ENCODE results near the gene BLTP2.
"Not testable (repeated sequence)": the region's sequence is repeated elsewhere in the genome, so short reads cannot be mapped to it uniquely, and the experiment has no call there.

BLTP2 gene

DNA sequence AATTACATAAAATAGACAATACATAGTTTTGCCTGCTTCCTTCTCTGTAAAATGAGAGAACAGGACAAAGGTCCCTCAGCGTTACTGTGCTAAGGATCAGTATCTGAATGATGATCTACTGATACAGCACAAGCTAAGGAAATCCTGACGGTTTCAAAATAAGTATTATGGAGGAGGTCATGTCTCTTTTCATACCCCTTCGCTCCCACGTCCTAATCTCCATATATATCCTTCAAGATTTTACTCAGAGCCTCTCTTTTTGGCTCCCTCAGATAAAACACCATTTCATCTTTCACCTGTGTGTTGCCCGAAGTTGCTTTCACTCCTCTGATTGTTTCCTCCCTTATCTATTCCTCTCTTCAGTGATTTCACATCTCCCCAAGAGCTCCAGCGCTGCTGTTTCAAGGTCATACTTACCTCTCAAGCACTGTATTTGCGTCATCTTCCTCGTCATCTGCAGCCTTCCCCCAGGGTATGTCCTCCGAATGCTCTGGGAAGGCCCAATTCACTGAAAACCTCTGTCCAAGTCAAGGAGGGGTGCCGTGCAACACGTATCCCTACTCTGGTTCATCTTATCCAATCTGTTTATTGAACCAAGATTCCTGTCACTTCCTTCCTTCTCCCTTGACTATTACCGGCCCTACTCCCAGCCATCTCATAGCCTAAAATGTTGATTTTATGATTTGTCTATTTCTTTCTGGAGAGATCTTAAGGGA lies 1.2 kb upstream of the BLTP2 start:
- no peak for DNase-seq (ENCODE audit: low read depth, low spot score)

DNA sequence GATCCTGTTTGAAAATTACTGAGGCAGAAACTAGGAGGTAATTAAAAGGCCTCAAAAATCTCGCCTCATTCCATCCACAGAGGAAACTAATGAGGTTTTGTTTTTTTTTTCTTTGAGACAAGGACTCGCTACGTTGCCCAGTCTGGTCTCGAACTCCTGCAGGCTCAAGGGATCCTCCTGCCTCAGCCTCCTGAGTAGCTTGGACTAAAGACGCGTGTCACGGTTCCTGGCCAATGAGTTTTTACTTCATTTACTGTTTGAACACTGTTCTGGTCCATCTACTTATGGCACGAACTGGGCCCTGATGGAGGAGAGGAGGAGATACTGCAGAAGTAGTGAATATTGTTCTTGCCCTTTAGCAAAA lies 600 bp upstream of the BLTP2 start:
- no peak for DNase-seq (ENCODE audit: low read depth, low spot score)

DNA sequence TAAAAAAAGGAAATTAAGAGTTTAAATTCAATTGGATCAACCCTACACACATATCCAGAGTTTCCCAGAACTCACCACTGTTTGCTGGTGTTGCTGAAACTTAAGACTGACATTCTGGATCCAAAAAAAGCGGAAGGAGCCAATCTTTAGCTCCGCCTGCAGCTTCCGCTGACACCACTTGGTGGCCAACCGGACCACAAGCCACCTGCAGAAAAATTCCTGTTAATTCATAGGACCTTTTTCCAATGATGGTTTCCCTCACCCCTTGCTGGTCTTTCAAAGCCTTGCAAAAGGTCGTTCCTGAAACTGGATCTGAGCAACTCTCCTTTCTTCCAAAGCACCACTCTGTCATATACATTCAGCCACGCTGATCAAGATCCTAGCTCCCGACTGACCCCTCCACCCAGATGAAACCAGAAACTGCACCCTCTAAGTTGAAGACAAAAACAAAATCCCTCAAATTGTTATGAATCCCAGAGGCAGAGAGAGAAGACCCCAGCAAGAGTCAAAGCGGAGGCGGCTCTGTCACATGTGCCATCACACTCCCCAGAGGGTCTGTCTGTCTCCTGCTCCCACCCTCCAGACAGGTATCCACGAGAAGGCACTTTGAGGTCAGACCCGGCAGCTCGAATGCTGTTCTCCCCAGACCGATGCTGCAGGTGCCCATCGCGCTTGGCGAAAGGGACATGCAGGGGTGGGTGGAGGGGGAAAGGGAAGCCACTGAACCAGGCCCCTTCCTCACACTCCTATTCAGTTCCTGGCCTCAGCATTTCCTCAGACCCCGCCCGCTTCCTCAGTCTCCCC lies 773 bp downstream of the BLTP2 start:
- no peak for DNase-seq (ENCODE audit: low read depth, low spot score)

DNA sequence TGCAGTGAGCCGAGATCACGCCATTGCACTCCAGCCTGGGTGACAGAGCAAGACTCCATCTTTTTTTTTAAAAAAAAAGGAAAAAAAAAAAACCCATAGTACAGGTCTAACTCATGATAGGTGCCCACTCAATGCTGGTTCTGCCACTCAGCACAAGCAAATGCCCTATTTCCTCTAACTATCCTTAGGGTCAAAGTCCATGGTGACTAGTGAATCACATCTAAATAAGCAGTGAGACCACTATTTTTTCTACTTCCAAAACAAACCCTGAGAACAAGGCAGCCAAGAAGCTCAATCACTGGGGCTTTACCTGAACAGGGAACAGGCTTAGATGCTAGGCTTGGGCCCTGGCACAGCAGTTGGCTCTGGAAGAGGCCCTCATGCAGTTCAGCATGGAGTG lies 3.4 kb downstream of the BLTP2 start:
- no peak for DNase-seq (ENCODE audit: low read depth, low spot score)

DNA sequence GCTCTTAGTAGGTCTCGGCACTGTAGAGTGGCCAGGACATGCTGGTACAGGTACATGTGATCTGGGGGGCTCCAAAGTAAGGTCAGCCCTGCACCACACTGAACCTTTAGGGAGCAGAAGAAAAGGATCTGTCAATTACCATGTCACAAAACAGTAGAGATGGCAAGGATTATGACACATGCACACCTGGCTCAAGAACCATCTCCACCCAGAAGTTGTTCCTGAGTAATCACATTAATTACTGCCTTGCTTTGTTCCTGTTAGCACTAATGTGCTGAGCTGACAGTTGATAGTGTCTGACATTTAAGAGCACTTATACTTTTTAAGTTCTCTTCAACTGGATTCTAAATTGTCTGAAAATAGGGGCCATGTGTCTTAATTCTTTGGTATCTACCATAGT lies 9.5 kb downstream of the BLTP2 start:
- DNase-seq (ENCODE audit: low read depth, low spot score) = no peak

DNA sequence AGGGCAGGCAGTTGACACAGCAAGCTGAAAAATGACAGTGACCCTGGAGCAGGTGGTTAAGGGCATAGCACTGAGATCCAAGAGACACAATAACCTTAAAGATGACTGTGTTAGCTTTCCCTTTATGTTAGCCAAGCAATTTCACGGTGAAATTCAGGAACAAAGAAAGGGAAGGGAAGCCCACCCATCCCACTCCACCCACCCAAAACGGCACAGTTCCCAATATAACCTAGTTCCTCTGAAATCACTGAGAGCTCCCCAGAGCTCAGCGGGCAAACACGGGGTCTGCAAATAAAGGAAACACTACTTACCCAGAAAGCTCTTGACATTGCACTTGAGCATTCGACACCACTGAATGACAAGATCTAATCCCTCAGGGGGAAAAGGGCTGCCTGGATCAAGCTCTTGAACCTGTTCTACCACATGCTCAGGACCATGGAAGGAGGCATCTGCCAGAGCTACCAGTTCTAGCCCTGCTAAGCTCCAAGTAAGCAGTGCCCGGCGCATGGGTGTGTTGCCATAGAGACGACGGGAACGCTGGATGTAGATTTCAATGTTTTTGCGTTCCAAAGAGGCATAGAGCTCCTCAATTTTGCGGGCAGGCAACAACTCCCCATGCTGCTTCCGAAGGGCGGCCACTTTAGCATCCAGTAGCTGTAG lies 10.6 kb downstream of the BLTP2 start:
- DNase-seq (ENCODE audit: low read depth, low spot score) = no peak

DNA sequence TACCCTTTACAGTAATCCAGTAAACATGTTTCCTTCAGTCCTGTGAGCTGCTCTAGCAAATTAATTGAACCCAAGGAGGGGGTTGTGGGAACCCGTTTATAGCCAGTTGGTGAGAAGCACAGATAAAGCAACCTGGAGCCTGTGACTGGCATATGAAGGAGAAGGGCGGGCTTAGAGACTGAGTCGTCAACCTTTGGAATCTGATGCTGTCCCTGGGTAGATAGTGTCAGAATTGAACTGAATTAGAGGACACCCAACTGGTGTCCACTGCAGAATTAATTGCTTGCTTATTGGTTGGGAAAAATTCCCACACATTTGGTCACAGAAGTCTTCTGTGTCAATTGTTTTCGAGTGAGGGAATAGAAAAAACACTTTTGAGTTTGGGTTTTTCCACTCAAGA lies 18.1 kb downstream of the BLTP2 start:
- no peak for DNase-seq (ENCODE audit: low read depth, low spot score)

DNA sequence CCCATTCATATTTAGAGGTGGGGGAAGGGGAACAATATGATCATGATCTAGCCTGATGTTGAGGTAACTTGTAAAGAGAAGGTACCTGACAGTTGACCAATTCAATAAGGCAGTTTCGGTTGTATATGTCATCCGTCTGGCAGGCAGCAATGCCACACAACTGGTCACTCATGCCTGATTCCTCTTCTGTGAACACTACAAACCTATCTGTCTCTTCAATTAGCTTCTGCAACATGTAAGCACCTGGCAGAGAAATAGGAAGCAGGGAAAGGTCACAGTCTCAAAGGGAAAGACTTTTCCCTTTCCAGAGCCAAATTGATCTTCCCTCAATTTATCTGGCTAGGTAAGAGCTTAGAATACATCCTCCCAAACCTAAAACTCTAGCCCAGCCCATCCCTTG lies 20.8 kb downstream of the BLTP2 start:
- no peak for DNase-seq (ENCODE audit: low read depth, low spot score)

DNA sequence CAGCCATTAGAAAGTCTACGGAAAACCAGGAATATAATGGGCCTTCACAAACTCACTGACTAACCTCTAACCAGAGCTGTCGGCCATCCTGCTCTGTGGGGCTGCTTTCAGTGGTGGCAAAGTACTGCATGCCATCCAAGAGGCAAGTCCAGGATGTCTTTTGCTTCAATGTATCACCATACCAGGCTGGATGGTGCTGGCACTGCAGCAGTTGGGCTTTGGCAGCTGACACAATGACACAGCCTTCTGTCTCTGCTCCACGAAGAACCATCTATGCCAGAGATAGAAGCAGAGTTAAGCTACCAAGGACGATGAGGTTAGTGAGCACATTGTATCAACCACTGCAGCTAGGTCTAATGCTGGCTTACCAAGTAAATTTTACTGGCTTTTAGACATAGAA lies 21.3 kb downstream of the BLTP2 start:
- no peak for DNase-seq (ENCODE audit: low read depth, low spot score)

DNA sequence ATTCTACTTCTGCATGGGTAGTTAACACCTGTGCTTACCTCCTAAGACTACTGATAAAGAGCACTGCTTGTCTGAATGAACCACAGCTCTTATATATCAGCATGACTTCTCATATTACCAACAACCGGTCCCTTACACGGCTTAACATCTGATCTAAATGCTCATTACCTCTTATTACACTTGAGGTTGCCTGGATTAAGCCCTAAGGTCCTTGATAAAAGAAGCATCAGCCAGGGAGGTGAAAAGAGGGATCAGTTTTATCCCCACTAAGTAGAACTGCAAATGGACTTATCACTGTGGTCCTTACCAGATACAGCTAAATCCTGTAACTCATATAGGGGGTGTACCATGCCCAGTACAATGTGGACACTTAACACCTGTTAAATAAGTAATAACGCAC lies 22.8 kb downstream of the BLTP2 start:
- no peak for DNase-seq (ENCODE audit: low read depth, low spot score)

DNA sequence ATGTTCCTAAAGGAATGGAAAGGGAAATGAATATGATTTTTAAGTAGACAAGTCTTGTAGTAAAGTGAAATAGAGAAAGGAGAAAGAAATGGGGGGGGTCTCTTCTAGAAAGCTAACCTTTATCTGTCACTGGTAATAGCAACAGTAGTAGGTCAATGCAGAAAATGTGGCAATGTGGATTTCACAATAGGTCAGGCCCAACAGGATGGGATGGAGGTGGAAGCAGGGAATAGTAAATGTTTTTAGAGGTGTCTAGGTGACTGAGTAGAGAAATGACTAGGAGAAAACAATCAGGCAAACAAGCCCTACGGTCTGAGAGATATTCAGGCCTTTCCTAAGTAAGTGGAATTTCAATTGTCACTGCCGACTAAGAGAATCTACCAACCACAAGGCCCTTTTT lies 24.9 kb downstream of the BLTP2 start:
- no peak for DNase-seq (ENCODE audit: low read depth, low spot score)

DNA sequence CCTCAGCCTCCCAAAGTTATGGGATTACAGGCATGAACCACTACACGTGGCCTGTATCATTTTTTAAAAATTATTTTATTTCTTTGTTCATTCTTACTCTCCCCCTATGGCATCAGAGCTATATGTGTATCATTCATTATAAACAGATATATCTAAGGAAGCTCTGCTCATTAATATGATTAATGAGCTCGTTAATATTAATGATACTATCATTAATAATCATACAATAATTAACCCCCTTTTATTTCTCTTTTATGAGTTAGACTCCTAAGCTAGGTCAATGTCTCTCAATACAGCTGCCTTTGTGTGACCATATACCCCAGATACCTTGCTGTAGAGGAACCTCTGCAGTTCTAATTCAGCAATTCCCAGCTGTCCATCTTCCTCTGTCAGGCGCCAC lies 26.5 kb downstream of the BLTP2 start:
- no peak for DNase-seq (ENCODE audit: low read depth, low spot score)

DNA sequence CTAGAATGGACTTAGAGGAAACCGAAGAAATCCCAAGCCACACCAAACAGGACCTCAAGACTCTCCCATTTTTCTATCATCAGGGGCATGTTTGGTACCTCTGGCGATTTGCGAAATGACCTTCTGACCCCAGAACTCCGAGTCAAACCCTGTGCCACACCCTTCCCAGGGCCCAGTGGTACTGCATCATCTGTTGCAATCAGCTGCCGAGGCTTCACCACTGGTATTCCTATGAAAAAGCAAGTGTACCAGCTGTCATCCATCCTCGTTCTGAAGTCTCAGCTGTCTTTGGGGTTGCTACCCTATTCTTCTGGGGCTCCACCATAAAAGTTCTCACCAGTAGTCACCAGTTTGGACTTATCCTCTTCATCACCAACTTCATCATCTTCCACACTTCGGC lies 28.7 kb downstream of the BLTP2 start:
- DNase-seq (ENCODE audit: low read depth, low spot score) = no peak

DNA sequence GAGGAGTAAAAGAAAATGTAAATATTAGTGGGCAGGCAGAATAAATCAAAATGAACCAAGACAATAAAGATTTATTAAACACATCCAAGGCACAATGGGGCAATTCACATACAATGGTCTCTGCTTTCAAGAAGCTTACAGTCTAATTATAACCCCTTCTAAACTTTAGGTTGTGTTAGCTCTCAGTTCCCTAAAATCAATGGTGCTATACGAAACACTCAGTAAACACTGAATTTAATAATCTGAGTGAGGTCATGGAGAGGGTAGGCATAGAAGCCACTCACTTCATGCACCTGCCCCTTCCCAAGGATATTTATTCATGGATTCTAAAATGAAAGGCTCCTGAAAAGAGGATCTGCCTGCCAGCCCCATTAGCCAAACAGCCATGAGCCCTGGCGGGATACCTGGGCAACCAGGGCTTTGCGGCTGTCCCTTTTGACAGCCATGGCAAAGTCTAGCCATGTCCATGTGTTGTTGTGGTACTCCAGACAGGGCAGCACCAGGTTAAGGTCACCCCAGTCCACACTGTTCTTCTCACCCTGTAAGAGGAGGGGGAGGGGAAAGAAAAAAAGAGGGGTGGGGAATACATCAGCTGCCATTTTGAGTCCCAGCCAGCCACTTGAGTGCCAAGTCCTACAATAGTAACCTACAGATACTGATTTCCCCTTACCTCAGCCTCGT lies 29.6 kb downstream of the BLTP2 start:
- DNase-seq (ENCODE audit: low read depth, low spot score) = no peak

DNA sequence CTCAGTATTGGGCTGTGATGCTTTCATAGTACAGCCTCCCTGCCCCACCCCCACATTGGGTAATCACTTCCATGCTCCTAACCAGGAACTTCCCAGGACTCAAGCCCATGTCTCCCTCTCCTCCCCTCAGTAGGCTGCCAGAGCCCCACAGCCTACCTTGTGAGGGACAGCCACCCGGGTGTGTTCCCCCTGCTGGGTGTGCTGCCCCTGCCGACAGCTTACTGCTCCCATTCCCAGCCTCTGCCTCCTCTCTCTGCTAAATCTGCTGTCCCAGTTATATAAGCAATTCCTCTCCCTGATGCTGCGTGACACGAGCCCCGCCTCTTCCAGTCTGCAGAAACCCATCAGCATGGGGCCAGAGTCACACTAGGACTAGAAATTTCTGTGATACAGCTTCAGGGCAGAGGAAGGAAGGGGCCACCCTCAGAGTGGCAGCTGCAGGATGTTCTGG lies 31.0 kb downstream of the BLTP2 start, which contains the start of gene RSKR:
Gene RSKR, minus strand, starts transcription at position 255 of the 451 bp plus-strand sequence. Its CDS starts 24 bp downstream, at position 231.
- no peak for DNase-seq (ENCODE audit: low read depth, low spot score)

DNA sequence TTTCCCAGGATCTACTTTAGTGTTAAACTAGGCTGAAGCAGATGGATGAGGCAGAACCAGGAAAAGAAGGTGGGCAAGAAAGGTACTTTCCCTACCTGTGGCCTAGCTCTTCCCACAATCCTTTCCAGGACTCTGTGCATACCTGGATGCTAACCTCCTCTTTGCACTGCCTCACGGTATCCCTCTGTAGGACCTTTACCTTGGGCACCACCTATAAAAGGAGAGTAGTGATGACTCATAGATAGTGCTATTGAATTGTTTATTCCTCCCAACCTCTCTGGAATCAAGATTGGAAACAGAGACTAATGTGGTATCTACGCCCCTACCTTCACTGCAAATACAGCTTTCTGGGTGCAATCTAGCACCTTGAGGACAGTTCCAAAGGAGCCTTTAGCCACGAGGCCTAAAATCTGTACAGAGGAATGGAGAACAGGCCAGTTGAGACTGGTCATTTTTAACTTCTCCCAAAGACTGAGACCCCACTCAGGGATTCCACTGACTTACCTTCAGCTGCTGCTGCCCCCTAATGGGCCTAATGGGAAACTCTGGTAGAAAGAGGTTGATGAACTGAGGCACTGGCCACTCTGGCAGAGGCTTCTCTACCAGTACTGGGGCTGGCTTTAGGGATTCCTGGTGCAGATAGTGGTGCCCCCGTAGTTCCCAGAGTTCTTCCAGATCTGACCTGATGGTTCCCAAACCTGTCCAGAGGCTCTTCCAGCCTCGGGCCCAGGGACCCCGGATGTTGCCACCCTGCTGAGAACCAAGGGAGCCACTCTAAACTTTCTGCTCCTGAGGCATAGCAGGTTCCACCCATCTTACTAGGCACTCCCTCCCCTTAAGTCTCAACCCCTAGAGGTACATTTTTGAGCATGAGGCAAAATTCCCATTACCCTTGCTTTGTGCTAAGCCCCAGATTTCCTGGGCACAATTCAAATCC lies 31.8 kb downstream of the BLTP2 start:
- no peak for DNase-seq (ENCODE audit: low read depth, low spot score)

DNA sequence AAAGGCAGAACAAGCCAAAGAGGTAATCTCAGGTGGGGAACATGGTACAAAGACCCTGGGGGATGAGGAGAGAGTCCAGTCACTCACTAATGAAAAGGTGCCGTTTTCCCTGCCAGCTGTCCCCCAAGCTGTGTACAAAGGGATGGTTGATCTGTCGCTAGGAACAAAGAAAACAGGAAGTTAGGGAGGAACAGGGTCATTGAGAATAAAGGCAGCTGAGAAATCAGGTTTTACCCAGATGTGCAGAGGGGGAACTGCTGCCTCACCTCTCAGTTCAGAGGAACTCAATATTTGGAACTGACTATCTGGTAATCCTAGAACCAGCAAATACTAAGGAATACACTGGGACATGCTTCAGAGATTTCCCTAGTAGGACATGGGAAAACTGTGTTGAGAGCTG lies 32.4 kb downstream of the BLTP2 start:
- DNase-seq (ENCODE audit: low read depth, low spot score) = no peak

DNA sequence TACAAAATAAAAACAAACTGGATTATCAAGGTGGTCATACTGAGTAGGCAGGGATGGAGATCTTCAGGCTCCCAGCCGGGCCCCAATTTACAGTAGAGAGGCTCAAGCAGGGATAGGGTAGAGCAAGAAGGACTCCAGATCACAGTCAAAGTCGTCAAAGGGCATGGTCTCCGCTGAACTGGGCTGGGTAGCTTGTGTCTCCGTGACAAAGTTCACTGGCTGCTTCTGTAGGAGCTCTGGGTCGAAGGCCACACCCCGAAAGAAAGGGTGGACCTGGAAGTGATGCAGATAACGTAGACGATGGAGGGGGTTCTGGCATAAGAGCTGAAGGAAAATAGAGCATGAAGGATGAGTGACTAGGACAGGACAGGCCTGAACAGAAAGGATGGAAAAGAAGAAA lies 34.6 kb downstream of the BLTP2 start:
- DNase-seq (ENCODE audit: low read depth, low spot score) = no peak

DNA sequence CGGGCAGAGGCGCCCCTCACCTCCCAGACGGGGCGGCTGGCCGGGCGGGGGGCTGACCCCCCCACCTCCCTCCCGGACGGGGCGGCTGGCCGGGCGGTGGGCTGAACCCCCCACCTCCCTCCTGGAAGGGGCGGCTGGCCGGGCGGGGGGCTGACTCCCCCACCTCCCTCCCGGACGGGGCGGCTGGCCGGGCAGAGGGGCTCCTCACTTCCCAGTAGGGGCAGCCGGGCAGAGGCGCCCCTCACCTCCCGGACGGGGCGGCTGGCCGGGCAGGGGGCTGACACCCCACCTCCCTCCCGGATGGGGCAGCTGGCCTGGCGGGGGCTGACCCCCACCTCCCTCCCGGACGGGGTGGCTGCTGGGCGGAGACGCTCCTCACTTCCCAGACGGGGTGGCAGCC lies 40.9 kb downstream of the BLTP2 start:
- DNase-seq (ENCODE audit: low read depth, low spot score) = not testable (repeated sequence)

DNA sequence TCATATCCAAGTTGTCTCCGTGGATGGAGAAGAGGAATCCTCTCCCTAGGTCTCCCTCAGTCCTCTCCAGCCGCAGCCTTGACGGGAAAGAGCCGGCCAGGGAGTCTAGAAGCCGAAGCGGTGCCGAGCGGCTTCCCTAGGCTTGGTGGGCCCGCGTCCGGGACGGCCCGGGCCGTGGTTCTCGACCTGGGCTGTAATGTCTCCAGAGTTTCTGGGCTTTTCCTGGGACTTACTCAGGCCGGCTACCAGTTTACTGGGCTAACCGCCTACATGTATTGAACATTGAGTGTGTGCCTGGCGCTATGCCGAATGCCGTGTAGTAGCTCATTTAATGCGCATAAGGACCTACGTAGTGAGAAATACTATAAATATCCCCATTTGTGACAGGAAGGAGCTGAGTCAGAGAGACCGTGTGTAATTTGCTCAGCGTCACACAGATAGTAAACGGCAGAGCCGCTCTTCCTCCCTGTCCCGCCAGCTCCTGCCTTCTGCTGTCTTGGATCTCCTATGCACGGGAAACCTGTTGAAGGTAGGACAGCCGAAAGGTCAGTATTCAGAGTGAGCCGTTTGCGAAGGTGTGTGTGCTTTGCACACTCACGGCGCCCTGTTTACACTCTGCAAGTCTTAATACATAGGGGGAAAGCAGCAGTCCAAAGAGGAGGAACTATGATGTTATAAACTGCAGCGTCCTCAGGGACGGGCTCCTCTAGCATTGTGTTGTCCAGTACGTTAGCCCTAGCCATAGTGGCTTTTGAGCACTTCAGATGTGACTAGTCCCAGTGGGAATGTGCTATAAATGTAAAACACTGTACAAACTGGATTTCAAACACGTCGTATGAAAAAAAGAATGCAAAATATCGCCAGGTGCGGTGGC lies 45.4 kb downstream of the BLTP2 start:
- peak; percentile 40 for DNase-seq (ENCODE audit: low read depth, low spot score)
